HG02759 (cell line): ENCODE data around the gene NAP1L1.

Source experiments
- ATAC-seq: cut with Tn5 transposase; IDR thresholded peaks from one replicate; pipeline ENCODE4 v1.9.1; 2021; ENCODE audit warnings: mild to moderate bottlenecking, moderate library complexity; ENCODE audit not compliant: unreplicated experiment

Gene NAP1L1, protein sequence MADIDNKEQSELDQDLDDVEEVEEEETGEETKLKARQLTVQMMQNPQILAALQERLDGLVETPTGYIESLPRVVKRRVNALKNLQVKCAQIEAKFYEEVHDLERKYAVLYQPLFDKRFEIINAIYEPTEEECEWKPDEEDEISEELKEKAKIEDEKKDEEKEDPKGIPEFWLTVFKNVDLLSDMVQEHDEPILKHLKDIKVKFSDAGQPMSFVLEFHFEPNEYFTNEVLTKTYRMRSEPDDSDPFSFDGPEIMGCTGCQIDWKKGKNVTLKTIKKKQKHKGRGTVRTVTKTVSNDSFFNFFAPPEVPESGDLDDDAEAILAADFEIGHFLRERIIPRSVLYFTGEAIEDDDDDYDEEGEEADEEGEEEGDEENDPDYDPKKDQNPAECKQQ

GRCh38 chr12:76083904-76084862 lies at the start of gene NAP1L1:
NAP1L1 (minus strand) TSS chr12:76084685; CDS start chr12:76074219, 10,466 bp downstream.
- ATAC-seq, result peak; percentile 93

- no peak for ATAC-seq
Observed at GRCh38 chr12:76127588-76127987, 43.1 kb upstream of the NAP1L1 start.

- ATAC-seq, result no peak
Observed at GRCh38 chr12:76124456-76124855, 40.0 kb upstream of the NAP1L1 start.

DNA sequence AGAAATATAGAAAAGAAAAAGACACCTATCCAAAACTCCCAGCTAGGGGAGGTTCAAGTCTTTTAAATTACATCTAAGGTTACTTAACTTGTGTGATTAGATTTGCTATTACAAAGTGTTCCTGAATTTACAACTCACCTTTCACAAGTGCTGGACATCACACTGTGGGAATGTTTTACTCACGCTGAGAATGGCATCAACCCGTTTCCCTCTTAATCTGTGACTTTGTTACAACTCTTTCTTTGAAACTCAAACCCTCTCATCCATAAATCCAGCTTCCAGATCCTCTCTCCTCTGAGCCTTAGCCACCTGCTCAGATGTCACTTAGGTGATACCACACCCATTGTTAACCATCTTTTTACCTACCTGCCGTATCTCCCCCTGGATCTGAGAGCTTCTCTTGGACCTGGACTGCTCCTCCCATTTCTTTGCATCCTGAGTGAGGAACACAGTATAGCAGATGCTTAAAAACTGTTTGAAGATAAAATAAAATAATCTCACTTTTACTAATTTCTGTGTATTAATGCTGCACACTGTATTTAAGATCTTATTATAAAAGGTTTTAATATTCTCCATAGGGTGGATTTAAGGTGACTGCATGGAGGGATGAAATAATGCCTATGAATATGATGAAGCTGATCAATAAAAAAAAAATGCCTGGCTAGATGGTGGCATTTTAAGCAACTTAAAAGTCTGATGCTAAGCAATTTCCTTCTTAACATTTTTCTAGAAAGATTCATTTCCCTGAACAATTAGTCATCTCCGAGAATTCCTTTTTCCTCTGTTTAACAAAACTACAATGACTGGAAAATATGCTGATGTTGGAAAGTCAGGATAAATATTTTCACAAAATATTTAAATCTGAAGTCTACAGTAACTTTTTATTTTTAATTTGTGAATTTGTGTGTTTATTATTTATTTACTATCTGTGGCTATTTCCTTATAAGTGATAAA lies 39.1 kb upstream of the NAP1L1 start:
- no peak for ATAC-seq

- ATAC-seq, result no peak
Observed at GRCh38 chr12:76119887-76120286, 35.4 kb upstream of the NAP1L1 start.

DNA sequence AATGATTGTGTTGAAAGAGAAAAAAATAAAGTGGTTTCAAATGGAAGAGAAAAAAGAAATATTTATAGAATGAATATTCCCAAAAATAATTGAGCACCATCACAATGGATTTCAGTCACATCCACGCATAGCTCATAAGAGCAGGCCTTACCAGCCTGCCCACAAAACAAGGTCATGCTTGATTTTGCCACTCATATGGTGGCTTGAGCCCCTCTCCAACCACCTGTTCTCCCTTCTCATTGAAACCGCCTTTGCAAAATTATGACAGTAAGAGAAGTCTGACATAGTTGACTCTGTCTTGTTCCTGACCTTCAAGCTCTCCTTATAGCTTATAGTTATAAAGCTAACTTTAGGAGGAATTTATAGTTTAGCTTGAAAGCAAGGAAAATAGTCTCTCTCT lies 33.3 kb upstream of the NAP1L1 start:
- ATAC-seq, result no peak

DNA sequence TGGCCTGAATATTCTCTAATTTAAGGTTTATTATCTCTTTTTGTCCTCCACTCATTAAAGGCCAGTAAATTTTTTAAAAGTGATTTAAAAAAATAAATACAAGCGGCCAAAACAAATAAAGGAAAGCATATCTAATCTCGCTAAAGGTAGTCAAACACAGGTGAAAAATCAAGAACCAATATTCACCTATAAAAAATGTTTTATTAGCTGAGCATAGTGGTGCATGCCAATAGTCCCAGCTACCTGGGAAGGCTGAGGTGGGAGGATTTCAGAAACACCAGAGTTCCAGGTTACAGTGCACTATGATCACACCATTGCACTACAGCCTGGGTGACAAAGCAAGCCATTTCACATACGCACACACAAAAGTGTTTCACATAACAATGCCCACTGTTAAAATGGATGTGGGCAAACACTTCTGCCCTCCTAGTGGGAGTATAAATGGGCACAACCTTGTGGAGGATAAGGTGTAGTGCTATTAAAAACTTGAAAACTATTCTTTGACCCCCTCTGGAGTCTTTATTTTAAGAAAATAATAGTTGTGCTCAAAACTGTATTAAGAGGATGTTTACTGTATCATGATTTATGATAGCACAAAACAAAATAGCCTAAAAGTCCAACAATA lies 32.7 kb upstream of the NAP1L1 start:
- ATAC-seq, result no peak

DNA sequence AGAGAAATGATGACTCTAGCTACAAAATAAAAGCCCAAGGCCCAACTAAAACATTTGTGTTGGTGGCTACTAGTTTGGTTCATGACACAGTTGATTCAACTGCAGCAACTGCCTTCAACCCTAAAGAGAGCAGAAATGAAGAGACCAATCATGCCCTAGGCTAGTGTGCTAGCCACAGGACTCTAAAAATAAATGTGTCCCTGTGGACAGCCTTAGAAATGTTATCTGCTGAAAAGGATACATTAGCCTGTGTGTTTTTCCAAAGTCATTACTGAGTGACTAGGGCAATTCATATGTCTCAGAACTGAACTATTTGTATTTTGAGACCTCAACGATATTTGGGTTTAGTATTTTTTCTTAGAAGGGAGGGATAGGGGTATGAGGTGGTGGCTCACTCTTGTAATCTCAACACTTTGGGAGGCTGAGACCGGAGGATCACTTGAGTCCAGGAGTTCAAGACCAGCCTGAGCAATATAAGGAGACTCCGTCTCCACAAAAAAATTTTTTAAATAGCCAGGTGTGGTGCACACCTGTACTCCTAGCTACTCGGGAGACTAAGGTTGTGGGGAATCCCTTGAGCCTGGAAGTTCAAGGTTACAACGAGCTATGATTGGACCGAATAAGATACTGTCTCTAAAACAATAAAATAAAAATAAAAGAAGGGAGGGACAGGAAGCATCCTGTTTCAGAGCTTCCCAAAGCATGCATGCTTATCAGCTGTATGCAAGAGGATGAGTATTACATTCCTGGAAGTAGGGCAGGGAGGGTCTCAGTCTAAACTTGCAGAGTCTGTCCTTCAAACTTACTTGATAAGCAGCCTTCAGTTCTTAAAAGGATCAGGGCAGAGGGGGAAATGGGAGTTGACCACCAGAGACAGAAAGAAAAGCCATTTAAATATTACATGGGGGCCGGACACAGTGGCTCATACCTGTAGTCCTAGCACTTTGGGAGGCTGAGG lies 29.6 kb upstream of the NAP1L1 start:
- no peak for ATAC-seq

DNA sequence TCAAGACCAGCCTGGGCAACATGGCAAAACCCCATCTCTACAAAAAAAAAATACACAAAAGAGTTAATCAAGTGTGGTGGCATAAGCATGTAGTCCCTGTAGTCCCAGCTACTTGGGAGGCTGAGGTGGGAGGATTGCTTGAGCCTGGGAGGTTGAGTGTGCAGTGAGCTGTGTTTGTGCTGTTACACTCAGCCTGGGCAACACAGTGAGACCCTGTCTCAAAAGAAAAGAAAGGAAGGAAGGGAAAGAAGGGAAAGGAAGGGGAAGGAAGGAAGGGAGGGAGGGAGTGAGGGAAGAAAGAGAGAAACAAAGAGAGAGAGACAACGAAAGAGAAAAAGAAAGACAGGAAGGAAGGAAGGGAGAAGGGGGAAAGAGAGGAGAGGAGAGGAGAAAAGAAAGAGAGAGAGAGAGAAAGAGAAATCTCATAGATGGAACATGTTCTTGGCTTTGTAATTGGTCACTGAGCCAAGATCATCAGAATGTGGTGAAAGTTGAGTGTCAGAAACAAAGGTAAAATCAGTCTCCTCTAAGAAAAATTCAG lies 26.8 kb upstream of the NAP1L1 start:
- no peak for ATAC-seq

GRCh38 chr12:76109879-76110278 lies 25.4 kb upstream of the NAP1L1 start:
- ATAC-seq, result no peak

- ATAC-seq, result no peak
Observed at GRCh38 chr12:76108356-76108755, 23.9 kb upstream of the NAP1L1 start.

- no peak for ATAC-seq
Observed at GRCh38 chr12:76106631-76107030, 22.1 kb upstream of the NAP1L1 start.

- no peak for ATAC-seq
Observed at GRCh38 chr12:76103958-76104357, 19.5 kb upstream of the NAP1L1 start.

DNA sequence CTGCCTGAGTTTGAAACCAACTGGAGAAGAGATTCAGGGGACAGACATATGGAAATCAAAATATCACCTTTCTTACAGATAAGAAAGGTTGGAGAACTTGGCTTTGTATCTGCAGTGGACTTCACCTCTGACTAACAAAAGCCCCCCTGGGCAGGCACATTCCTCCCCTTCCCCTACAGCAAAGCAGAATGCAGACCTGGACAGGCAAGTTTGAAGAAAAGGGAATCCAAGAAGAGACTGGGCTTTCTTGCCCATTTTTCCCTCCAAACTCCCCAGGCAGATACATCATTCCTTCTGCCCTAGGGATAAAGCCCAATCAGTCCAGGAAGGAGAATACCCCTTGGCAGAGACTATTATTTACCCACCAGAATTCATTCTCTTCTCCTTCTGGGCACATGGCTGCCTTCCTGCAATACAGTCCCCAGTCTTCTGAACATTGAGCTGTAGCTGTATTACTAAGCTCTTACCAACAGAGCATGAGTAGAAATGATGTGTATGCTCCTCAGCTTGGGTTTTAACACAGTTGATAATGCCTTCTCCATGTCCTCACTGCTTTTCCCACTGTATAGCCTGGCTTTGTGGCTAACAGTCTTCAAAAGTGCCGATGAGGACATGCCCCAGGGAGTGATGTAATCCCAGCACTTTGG lies 17.4 kb upstream of the NAP1L1 start:
- no peak for ATAC-seq

GRCh38 chr12:76096079-76096646 lies 11.7 kb upstream of the NAP1L1 start:
- ATAC-seq, result no peak

DNA sequence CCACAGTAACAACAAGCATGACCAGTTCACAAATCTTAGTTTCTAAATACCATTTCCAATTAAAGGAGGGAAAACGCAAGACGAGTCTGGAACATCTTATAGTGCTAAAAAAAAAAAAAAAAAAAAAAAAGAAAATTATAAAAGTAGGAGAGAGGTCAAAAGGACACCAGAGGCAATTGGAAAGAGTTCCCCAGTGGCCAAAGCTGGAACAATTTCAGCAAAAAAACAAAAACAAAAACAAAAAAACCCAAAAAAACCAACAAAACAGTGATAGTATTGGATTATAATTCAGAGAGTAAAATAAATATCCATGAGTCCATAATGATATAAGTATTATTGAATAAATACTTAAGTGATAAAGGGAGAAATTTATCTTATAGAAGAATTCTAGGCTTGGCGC lies 10.3 kb upstream of the NAP1L1 start:
- ATAC-seq, result no peak

- no peak for ATAC-seq
Observed at GRCh38 chr12:76091246-76091754, 6.8 kb upstream of the NAP1L1 start.

- no peak for ATAC-seq
Observed at GRCh38 chr12:76085520-76085868, 1.0 kb upstream of the NAP1L1 start.
